Tibial artery (tissue), 4 donors: Measurements from ENCODE around the gene KCTD13.
"Not testable (repeated sequence)": the region's sequence is repeated elsewhere in the genome, so short reads cannot be mapped to it uniquely, and the experiment has no call there.

Experiments used
- DNase-seq, 2 donors: peaks; one replicate each; pipeline ENCODE4 v3.0.0-alpha.2; 2019
- H3K27ac ChIP-seq, 2 donors: fragments of 200-600 bp; sonication (generic) in 1 of 2; 1 replicate in 1 of 2; 2 replicates in 1 of 2; pipeline ENCODE4 v1.5.1; 2018 to 2019; ENCODE audit warnings: mild to moderate bottlenecking in 1 of 2
- H3K27me3 ChIP-seq, 2 donors: fragments of 200-600 bp; sonication (generic) in 1 of 2; one replicate each; pipeline versions ENCODE4 v1.5.1 to v1.6.0; 2016 to 2019
- H3K36me3 ChIP-seq, 3 donors: fragments of 200-600 bp; sonication (generic) in 2 of 3; one replicate each; pipeline ENCODE4 v1.5.1; 2016 to 2019; ENCODE audit warnings: mild to moderate bottlenecking in 2 of 3
- H3K4me1 ChIP-seq, 4 donors: fragments of 200-600 bp; sonication (generic) in 2 of 4; 1 replicate in 3 of 4; 2 replicates in 1 of 4; pipeline ENCODE4 v1.5.1; 2016 to 2019
- H3K4me3 ChIP-seq, 2 donors: fragments of 200-600 bp; sonication (generic) in 1 of 2; 1 replicate in 1 of 2; 2 replicates in 1 of 2; pipeline ENCODE4 v1.5.1; 2018 to 2019; ENCODE audit warnings: mild to moderate bottlenecking in 2 of 2
- H3K9me3 ChIP-seq, 3 donors: fragments of 200-600 bp; sonication (generic) in 1 of 3; one replicate each; pipeline ENCODE4 v1.5.1; 2016 to 2019
- CTCF ChIP-seq, 2 experiments: fragments of 200-600 bp in 1 of 2; fragments of 450-650 bp in 1 of 2; IDR thresholded peaks; one replicate each; pipeline ENCODE4 v1.5.1; 2017 to 2019; ENCODE audit warnings: antibody characterized with exemption in 2 of 2, mild to moderate bottlenecking in 1 of 2, moderate library complexity in 1 of 2
- intact Hi-C: fragments of 100-400 bp; cut with DNase I; formaldehyde crosslinking; loops from one replicate; pipeline ENCODE4 v1.15.0; 2023; ENCODE audit warnings: low total_unique reads

The KCTD13 gene

GRCh38 chr16:29940656-29941055, 14.6 kb upstream of the KCTD13 start:
- H3K27me3 ChIP-seq = peaks cover 0 to 8% of the 10 kb centered on the region in 2 donors
- H3K4me3 ChIP-seq = no peak overlapping the region
- no peak for TF ChIP-seq CTCF (IDR thresholded peaks at IDR 0.05)
- no peak overlapping the region for H3K27ac ChIP-seq
- H3K9me3 ChIP-seq = no peaks in the 10 kb centered on the region
- intact Hi-C loops = no loop called here
- no peaks in the 10 kb centered on the region for H3K4me1 ChIP-seq
- DNase-seq = no peak
- H3K36me3 ChIP-seq = no peaks in the 10 kb centered on the region

GRCh38 chr16:29931750-29932149, 5.7 kb upstream of the KCTD13 start:
- H3K4me1 ChIP-seq, H3K27ac ChIP-seq, H3K9me3 ChIP-seq, H3K36me3 ChIP-seq, DNase-seq, H3K27me3 ChIP-seq, intact Hi-C loops, H3K4me3 ChIP-seq: not testable (repeated sequence)

DNA sequence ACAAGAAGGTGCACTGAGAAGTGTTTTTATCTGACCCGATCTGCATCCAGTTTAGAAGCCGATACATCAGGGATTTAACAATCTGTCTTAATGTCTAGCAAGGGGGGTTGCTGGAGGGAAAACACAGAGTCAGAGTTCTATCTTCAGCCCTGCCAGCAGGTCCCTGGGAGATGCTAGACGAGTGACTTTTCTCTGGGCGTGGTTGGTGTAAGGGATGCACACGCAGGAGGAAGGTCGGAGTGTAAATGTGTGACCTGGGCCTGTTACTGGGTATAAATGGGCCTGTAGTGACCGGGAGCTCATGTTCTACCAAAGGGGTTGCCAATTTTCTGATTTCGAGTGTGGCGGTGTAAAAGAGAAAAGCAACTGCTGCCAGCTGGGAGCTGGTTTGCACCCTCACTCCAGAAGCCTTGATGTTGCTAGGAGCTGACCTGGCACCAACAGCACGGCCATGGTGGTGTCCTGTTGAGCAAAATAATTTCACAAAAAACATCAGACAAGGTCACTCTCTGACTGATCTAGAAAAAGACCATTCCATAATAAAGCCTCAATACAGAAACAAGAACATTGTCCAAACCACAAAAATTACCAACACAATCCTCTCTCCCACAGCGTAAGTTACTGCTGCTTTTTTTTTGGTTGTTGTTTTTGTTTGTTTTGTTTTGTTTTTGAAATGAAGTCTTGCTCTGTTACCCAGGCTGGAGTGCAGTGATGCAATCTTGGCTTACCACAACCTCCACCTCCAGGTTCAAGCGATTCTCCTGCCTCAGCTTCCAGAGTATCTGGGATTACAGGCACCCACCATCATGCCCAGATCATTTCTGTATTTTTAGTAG, 1.3 kb upstream of the KCTD13 start:
- peak overlapping the region; percentile 80 to 89 for H3K27ac ChIP-seq
- intact Hi-C loops = loop anchor here (10.0 kb wide), 1 partner anchor 78 kb away; no protein-coding TSS in a partner anchor
- H3K36me3 ChIP-seq = peaks cover 0 to 8% (median 0%) of the 10 kb centered on the region in 3 donors
- no peak for DNase-seq
- peaks cover 0 to 25% (median 24%) of the 10 kb centered on the region in 4 donors for H3K4me1 ChIP-seq
- no peaks in the 10 kb centered on the region for H3K27me3 ChIP-seq
- H3K9me3 ChIP-seq = no peaks in the 10 kb centered on the region
- TF ChIP-seq CTCF (IDR thresholded peaks at IDR 0.05) = no peak
- H3K4me3 ChIP-seq = peak overlapping the region; percentile 96 to 97

GRCh38 chr16:29926711-29927052, 656 bp upstream of the KCTD13 start:
- DNase-seq = no peak
- intact Hi-C loops = loop anchor here (10.0 kb wide), 1 partner anchor 78 kb away; no protein-coding TSS in a partner anchor
- Histone ChIP-seq H3K27me3 (no peaks in the 10 kb centered on the region), H3K4me3 (peak overlapping the region; percentile 96 to 97), H3K9me3 (no peaks in the 10 kb centered on the region), H3K36me3 (peaks cover 0 to 12% (median 1%) of the 10 kb centered on the region in 3 donors), H3K4me1 (peaks cover 0 to 25% (median 24%) of the 10 kb centered on the region in 4 donors), H3K27ac (peak overlapping the region; percentile 80 to 89)
- TF ChIP-seq CTCF (IDR thresholded peaks at IDR 0.05) = no peak

- Histone ChIP-seq H3K36me3 (peaks cover 3 to 26% (median 14%) of the 10 kb centered on the region in 3 donors), H3K4me3 (peak overlapping the region; percentile 96 to 97), H3K4me1 (peaks cover 0 to 25% (median 24%) of the 10 kb centered on the region in 4 donors), H3K9me3 (no peaks in the 10 kb centered on the region), H3K27me3 (no peaks in the 10 kb centered on the region), H3K27ac (peak overlapping the region; percentile 80 to 89)
- intact Hi-C loops = loop anchor here (10.0 kb wide), 1 partner anchor 80 kb away; no protein-coding TSS in a partner anchor
- DNase-seq = peak in 1 of 2 donors; percentile 17
- TF ChIP-seq CTCF (IDR thresholded peaks at IDR 0.05) = no peak
Measured at GRCh38 chr16:29925105-29925756, 795 bp downstream of the KCTD13 start.
